ENCODE results near the gene SMG6. TPM values are rescaled to one million over a fixed set of nuclear protein-coding genes. Genes with fewer than 3 reads are reported as not detected.
A peak's percentile ranks its signal among the peaks of the same experiment; 100 is the strongest.

Gene SMG6
- total RNA-seq, 6 donors from 2014 or later = 29.9 to 126 (median 30.5) TPM

DNA sequence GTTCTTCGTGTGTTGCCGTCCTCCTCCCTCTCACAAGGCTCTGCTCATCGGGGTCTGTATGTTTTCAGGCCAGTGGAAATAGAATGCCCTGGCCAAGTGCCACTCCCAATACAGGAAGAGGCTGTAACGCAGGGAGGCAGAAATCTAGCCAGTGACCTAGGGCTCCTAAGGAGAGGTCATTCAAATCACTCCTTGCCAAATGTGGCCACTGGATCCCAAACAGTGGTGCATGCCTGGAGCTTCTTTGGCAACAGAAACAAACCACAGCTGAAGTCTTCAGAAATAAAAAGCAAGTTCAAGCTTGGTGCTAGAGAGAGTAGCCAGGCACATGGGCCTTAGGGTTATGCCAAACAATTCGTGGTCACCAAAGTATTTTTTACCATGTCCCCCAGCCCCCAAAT, 66.1 kb downstream of the SMG6 start:
- no peak for TF ChIP-seq EP300 (IDR thresholded peaks at IDR 0.05)
- TF ChIP-seq POLR2AphosphoS5 (IDR thresholded peaks at IDR 0.05) = peak in 1 of 2 donors; percentile 10
- Histone ChIP-seq H3K27me3 (no peaks in the 10 kb centered on the region), H3K9me3 (no peaks in the 10 kb centered on the region), H3K4me1 (peaks cover 14 to 29% (median 17%) of the 10 kb centered on the region in 4 donors), H3K4me3 (no peak overlapping the region), H3K36me3 (peaks cover 0 to 10% (median 7%) of the 10 kb centered on the region in 4 donors), H3K27ac (peak overlapping the region; percentile 45 to 67 (median 52))
- WGBS, 2 donors = 46 to 50% methylated on average over 5 of the region's 5 CpGs
- DNase-seq (no peak), ATAC-seq (ENCODE audit: low FRiP score in 2 of 2) (peak; percentile 44 to 62)

- DNase-seq (no peak), ATAC-seq (ENCODE audit: low FRiP score in 2 of 2) (peak in 1 of 2 donors; percentile 56)
- Histone ChIP-seq H3K4me1 (peaks cover 20 to 29% (median 25%) of the 10 kb centered on the region in 4 donors), H3K4me3 (no peak overlapping the region), H3K27ac (peak overlapping the region in 2 of 4 donors; percentile 47 to 55), H3K27me3 (no peaks in the 10 kb centered on the region), H3K36me3 (peaks cover 0 to 10% (median 5%) of the 10 kb centered on the region in 4 donors), H3K9me3 (no peaks in the 10 kb centered on the region)
- TF ChIP-seq, protein P1, sequence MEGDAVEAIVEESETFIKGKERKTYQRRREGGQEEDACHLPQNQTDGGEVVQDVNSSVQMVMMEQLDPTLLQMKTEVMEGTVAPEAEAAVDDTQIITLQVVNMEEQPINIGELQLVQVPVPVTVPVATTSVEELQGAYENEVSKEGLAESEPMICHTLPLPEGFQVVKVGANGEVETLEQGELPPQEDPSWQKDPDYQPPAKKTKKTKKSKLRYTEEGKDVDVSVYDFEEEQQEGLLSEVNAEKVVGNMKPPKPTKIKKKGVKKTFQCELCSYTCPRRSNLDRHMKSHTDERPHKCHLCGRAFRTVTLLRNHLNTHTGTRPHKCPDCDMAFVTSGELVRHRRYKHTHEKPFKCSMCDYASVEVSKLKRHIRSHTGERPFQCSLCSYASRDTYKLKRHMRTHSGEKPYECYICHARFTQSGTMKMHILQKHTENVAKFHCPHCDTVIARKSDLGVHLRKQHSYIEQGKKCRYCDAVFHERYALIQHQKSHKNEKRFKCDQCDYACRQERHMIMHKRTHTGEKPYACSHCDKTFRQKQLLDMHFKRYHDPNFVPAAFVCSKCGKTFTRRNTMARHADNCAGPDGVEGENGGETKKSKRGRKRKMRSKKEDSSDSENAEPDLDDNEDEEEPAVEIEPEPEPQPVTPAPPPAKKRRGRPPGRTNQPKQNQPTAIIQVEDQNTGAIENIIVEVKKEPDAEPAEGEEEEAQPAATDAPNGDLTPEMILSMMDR (IDR thresholded peaks at IDR 0.05) = no peak
- TF ChIP-seq POLR2AphosphoS5 (IDR thresholded peaks at IDR 0.05) (peak in 1 of 2 donors; percentile 10), POLR2A (IDR thresholded peaks at IDR 0.05) (no peak)
- 75 to 77% methylated on average over 6 of the region's 6 CpGs for WGBS, 2 donors
Measured at GRCh38 chr17:2235792-2236366, 67.7 kb downstream of the SMG6 start.

DNA sequence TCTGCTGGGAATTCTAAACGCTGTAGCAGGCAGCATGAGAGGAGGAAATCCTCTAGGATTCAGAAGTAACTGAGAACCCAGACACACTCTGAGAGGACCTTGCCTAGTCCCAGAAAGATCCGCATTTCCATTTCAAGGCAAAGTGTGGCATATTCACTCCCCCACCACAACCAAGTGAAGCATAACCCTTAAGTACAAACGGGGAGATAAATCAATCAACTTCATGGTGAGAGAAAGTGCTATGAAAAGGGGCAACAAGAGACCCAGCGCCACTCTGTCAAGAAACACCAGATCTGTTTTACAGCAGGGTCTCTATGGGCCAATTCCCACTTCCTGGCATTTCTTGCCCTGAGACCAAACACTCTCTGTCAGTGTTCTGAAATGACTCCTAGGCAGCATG, 68.3 kb downstream of the SMG6 start:
- Histone ChIP-seq H3K4me3 (no peak overlapping the region), H3K27me3 (no peaks in the 10 kb centered on the region), H3K9me3 (no peaks in the 10 kb centered on the region), H3K4me1 (peaks cover 18 to 29% (median 25%) of the 10 kb centered on the region in 4 donors), H3K27ac (peak overlapping the region; percentile 19 to 55 (median 46)), H3K36me3 (peaks cover 0 to 10% (median 4%) of the 10 kb centered on the region in 4 donors)
- WGBS, 2 donors = 85 to 89% methylated on average over 4 of the region's 4 CpGs
- no peak for ATAC-seq (ENCODE audit: low FRiP score in 2 of 2)
- no peak for DNase-seq
- no peak for TF ChIP-seq EP300 (IDR thresholded peaks at IDR 0.05)
- no peak for TF ChIP-seq POLR2A (IDR thresholded peaks at IDR 0.05)
- TF ChIP-seq POLR2AphosphoS5 (IDR thresholded peaks at IDR 0.05) = no peak
- TF ChIP-seq, protein P1 (IDR thresholded peaks at IDR 0.05) = no peak

DNA sequence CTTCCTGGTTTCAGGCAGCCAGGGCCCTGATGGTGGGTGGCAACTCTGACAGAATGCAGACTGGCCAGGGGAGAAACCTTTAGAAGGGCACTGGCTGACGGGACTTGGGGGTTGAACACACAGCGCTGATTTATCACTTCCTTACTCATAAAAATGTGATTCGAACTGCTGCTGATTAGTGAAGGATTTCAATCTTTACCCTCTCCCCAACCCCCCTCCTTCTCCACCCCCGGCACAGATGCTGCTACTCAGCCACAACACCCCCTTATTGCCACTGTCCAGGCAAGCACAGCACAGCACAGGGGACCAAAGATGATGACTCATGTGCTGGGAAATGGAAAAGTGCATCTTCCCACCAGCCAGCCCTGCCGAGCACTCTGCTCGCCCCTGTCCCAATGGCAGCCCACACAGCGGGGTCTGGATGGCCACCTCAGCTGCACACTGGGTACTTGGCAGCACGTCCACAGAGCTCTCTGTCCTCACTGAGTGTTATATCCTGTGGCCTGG, 70.1 kb downstream of the SMG6 start:
- Histone ChIP-seq H3K36me3 (peaks cover 0 to 10% (median 4%) of the 10 kb centered on the region in 4 donors), H3K4me3 (no peak overlapping the region), H3K4me1 (peaks cover 18 to 28% (median 26%) of the 10 kb centered on the region in 4 donors), H3K27me3 (no peaks in the 10 kb centered on the region), H3K27ac (peak overlapping the region; percentile 27 to 43 (median 38)), H3K9me3 (no peaks in the 10 kb centered on the region)
- DNase-seq = no peak
- TF ChIP-seq EP300 (IDR thresholded peaks at IDR 0.05) = peak in 1 of 4 donors; percentile 26
- peak; percentile 43 to 71 for TF ChIP-seq POLR2AphosphoS5 (IDR thresholded peaks at IDR 0.05)
- no peak for TF ChIP-seq POLR2A (IDR thresholded peaks at IDR 0.05)
- TF ChIP-seq, protein P1 (IDR thresholded peaks at IDR 0.05) = no peak
- WGBS, 2 donors = 77 to 82% methylated on average over 4 to 8 of the region's 8 CpGs
- ATAC-seq (ENCODE audit: low FRiP score in 2 of 2) = peak in 1 of 2 donors; percentile 57

DNA sequence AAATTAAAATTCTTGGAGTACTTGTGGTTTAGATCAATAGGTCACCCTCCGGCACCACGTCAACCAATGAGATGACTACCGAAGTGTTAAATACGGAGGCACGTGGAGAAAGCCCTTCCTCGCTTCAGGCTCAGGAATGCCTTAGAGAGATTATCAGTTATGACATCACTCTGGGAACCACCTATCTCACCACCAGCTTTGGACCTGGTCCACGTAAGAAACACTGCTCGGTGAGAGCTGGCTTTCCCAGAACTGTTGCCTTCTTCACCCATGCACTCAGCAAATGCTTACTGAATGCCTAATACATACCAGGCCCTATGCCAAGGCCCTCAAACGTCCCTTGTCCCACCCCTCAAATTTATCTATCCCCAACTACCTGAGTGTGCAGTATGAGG, 71.3 kb downstream of the SMG6 start:
- Histone ChIP-seq H3K27ac (peak overlapping the region; percentile 13 to 42 (median 34)), H3K4me1 (peaks cover 12 to 19% (median 15%) of the 10 kb centered on the region in 4 donors), H3K9me3 (no peaks in the 10 kb centered on the region), H3K27me3 (no peaks in the 10 kb centered on the region), H3K4me3 (no peak overlapping the region), H3K36me3 (peaks cover 0 to 10% (median 4%) of the 10 kb centered on the region in 4 donors)
- no peak for ATAC-seq (ENCODE audit: low FRiP score in 2 of 2)
- DNase-seq = no peak
- 54 to 61% methylated on average over 9 of the region's 9 CpGs for WGBS, 2 donors
- TF ChIP-seq POLR2AphosphoS5 (IDR thresholded peaks at IDR 0.05) (peak in 1 of 2 donors; percentile 18), POLR2A (IDR thresholded peaks at IDR 0.05) (no peak)

Measured in upper lobe of left lung (tissue), 6 donors.